ENCODE measurements around the gene SPAG5. TPM values are rescaled to one million over a fixed set of nuclear protein-coding genes. Genes with fewer than 3 reads are reported as not detected.
A peak's percentile ranks its signal among the peaks of the same experiment; 100 is the strongest.

The SPAG5 gene
- total RNA-seq, 3 donors from 2014 or later, result 3.3 to 5.8 (median 4.1) TPM

DNA sequence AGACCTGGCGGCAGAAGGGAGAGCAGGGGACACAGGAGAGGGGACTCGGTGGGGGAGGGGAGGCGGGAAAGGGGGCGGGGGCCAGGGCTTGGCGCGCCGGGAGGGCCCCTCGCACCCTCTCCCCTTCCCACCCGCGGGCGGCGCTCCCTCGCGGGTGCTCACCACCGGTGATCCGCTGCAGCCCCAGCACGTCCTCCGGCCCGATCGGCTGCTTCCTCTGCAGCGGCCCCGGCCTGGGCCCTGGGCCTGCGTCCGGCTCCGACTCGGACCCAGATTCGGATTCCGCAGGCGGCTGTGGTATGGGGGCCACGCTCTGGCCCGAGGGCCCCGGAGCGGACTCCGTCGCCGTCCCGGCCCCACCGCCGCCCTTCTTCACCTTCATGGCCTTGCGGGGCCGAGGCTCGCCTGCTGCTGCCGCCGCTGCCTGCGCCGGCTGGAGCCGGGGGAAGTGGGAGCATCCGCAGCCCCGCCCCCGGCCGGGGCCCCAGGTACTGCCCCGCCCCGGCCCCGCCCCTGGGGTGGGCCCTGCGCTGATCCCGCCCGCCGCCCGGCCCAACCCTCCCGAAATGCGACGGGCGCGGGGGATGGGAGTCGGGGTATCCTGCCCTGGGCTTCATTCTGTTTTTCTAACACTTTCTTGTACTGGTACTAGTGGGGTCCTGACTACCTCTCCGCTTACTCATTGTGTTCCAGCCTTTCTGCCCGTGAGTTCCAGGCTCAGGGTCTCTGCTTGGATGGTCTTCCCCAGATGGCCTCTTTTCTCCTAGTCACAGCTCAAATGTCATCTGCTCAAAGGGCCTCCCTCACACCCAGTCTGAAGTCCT lies 46.4 kb downstream of the SPAG5 start, which contains the start of gene UNC119:
TSS of gene UNC119 (minus strand) at position 449 of the 824 bp plus-strand sequence. CDS start at position 382, 67 bp downstream.
- H3K27ac ChIP-seq, result peak within 1 kb of the TSS; percentile 66 to 78

DNA sequence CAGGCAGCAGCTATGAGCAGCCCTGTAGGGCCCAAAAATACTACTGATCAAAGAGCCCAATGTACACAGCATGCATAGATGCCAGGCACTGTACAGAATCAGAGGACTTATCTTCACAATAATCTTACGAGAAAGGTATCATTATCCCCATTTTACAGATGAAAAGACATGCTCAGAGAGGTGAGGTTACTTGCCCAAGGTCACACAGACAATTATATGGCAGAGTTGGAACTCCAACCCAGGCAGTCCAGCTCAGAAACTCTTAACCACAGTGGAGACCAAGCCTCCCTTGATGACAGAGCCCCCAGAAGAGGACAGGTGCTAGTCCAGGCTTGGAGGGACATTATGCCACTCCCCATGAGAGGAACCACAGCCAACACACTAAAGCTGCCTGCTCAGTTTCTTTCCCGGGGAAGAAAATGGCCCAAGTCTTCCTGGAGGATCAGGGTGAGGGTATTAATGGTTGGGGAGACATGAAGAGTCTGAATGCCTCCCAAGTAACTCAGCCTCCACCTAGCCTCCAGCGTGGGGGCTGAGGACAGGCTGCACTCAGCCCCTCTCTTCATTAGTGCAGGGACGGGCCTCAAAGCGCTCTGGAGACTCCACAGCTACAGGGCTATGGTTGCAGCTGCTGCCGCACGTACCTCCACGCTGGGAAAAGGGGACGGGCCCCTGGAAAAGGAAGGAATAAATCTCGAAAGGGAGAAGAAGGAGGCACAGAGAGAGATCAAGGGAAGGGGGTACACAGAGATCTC lies 47.2 kb downstream of the SPAG5 start:
- Histone ChIP-seq H3K4me1 (peaks cover 0 to 10% of the 10 kb centered on the region in 2 donors), H3K36me3 (peaks cover 10% of the 10 kb centered on the region), H3K27me3 (no peaks in the 10 kb centered on the region), H3K9me3 (no peaks in the 10 kb centered on the region), H3K27ac (peak overlapping the region; percentile 66 to 78), H3K4me3 (peak overlapping the region; percentile 62 to 95 (median 81))
- no peak for TF ChIP-seq POLR2A (IDR thresholded peaks at IDR 0.05)
- no peak for TF ChIP-seq POLR2AphosphoS5 (IDR thresholded peaks at IDR 0.05)
- TF ChIP-seq, protein P1, sequence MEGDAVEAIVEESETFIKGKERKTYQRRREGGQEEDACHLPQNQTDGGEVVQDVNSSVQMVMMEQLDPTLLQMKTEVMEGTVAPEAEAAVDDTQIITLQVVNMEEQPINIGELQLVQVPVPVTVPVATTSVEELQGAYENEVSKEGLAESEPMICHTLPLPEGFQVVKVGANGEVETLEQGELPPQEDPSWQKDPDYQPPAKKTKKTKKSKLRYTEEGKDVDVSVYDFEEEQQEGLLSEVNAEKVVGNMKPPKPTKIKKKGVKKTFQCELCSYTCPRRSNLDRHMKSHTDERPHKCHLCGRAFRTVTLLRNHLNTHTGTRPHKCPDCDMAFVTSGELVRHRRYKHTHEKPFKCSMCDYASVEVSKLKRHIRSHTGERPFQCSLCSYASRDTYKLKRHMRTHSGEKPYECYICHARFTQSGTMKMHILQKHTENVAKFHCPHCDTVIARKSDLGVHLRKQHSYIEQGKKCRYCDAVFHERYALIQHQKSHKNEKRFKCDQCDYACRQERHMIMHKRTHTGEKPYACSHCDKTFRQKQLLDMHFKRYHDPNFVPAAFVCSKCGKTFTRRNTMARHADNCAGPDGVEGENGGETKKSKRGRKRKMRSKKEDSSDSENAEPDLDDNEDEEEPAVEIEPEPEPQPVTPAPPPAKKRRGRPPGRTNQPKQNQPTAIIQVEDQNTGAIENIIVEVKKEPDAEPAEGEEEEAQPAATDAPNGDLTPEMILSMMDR (IDR thresholded peaks at IDR 0.05), result no peak
- intact Hi-C loops (cut with DNase I; ENCODE audit: low total_unique reads), result no loop called here
- DNase-seq (ENCODE audit: low spot score in 2 of 2), result no peak

More for the DNA sequence above, 46.4 kb downstream of the SPAG5 start, which contains the start of gene UNC119:
- no peaks in the 10 kb centered on the region for H3K9me3 ChIP-seq
- intact Hi-C loops (cut with DNase I; ENCODE audit: low total_unique reads), result no loop called here
- no peaks in the 10 kb centered on the region for H3K27me3 ChIP-seq
- DNase-seq (ENCODE audit: low spot score in 2 of 2), result peak; percentile 61 to 71
- TF ChIP-seq, protein P1 (IDR thresholded peaks at IDR 0.05), result no peak
- TF ChIP-seq POLR2AphosphoS5 (IDR thresholded peaks at IDR 0.05), result peak in 2 of 3 donors; percentile 34 to 48
- TF ChIP-seq POLR2A (IDR thresholded peaks at IDR 0.05), result no peak
- H3K36me3 ChIP-seq, result peaks cover 10% of the 10 kb centered on the region
- H3K4me3 ChIP-seq, result peak within 1 kb of the TSS; percentile 62 to 95 (median 81)
- peaks cover 0 to 10% of the 10 kb centered on the region in 2 donors for H3K4me1 ChIP-seq

DNA sequence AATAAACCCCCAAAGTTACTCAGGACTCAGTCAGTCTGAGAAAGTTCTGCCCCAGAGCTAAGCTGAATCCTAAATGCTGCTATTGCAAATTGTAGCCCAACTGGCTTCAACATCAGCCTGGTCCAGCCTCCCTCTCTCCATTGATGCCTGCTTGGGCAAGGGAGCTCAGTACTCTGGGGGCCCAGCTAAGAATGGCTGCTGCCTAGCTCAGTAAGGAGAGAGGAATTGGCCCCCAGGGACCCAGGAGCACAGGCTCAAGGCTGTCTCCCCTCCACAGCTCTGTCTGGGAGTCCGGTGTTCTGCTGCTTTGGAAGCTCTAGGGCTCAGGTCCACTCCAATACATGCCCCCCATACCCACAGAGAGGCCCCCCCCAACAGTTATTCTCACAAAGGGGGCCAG lies 48.0 kb downstream of the SPAG5 start:
- DNase-seq (ENCODE audit: low spot score in 2 of 2), result no peak
- intact Hi-C loops (cut with DNase I; ENCODE audit: low total_unique reads), result no loop called here
- Histone ChIP-seq H3K4me1 (peaks cover 0 to 10% of the 10 kb centered on the region in 2 donors), H3K4me3 (no peak overlapping the region), H3K9me3 (no peaks in the 10 kb centered on the region), H3K27ac (no peak overlapping the region), H3K36me3 (peaks cover 10% of the 10 kb centered on the region), H3K27me3 (no peaks in the 10 kb centered on the region)
- TF ChIP-seq POLR2AphosphoS5 (IDR thresholded peaks at IDR 0.05) (no peak), POLR2A (IDR thresholded peaks at IDR 0.05) (no peak)
- TF ChIP-seq, protein P1 (IDR thresholded peaks at IDR 0.05), result no peak

DNA sequence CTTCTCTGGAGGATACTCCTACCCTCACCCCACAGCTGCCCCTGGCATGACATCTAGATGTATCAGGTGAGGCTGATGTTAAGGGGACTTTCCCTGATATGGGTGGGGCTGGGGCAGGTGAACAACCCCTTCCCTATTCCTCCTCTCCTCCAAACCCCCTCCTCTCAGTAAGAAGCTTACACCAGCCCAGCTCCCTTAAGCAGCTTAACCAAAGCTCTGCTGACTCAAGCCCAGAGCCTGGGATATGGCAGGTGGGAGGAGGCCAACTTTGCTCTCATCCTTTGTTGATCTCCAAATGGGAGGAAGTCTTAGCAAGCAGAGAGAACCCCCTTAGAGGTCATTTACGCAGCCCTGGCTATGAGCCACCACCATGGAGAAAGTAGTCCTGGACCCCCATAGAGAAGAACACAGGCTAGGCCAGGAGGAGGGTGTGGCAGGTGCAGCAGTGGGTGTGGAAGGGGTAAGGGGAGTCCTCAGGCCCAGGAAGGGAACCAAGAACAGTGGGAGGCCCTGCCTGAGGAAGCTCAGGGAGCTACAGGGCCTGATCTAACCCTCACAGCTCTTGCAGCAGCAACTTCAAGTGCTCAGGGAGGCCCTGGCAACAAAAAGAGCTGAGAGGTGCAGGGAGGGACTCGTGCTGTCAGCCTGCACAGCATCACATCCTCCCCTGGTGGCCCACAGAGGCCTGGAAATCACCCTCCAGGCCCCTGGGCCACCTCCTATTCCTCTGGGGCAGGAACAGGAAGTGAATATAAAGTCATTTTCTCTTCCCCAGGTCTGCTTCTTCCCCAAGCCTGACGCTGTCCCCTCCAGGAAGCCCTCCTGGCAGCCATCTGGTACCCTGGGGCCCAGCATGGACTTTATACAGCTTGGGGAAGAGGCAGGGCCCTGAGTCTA lies 49.3 kb downstream of the SPAG5 start:
- no peaks in the 10 kb centered on the region for H3K9me3 ChIP-seq
- peaks cover 0 to 10% of the 10 kb centered on the region in 2 donors for H3K4me1 ChIP-seq
- no peak for TF ChIP-seq POLR2A (IDR thresholded peaks at IDR 0.05)
- TF ChIP-seq, protein P1 (IDR thresholded peaks at IDR 0.05), result no peak
- no peak for TF ChIP-seq POLR2AphosphoS5 (IDR thresholded peaks at IDR 0.05)
- no peak overlapping the region for H3K27ac ChIP-seq
- H3K27me3 ChIP-seq, result no peaks in the 10 kb centered on the region
- DNase-seq (ENCODE audit: low spot score in 2 of 2), result no peak
- H3K4me3 ChIP-seq, result no peak overlapping the region
- intact Hi-C loops (cut with DNase I; ENCODE audit: low total_unique reads), result no loop called here
- peaks cover 9% of the 10 kb centered on the region for H3K36me3 ChIP-seq
